Neural progenitor cell (in vitro differentiated cells): ENCODE results near the gene COQ7. TPM values are rescaled to one million over a fixed set of nuclear protein-coding genes. Genes with fewer than 3 reads are reported as not detected.

ENCODE experiments used
- DNase-seq: peaks from one replicate; pipeline ENCODE4 v3.0.0-alpha.2; 2016; ENCODE audit warnings: low spot score
- H2AFZ ChIP-seq: fragments of 200-600 bp; sonication (generic); replicated peaks from 2 replicates; pipeline ENCODE4 v1.6.1; 2016; ENCODE audit warnings: antibody characterized with exemption
- H3F3A ChIP-seq: fragments of 200-600 bp; sonication (generic); 2 replicates; pipeline ENCODE4 v1.6.1; 2016; ENCODE audit warnings: antibody characterized with exemption, low read depth
- H3K27ac ChIP-seq: fragments of 200-600 bp; sonication (generic); 2 replicates; pipeline ENCODE4 v1.5.1; 2016; ENCODE audit warnings: mild to moderate bottlenecking
- H3K27me3 ChIP-seq: fragments of 200-600 bp; sonication (generic); 2 replicates; pipeline ENCODE4 v1.6.1; 2016; ENCODE audit warnings: mild to moderate bottlenecking, moderate library complexity
- H3K36me3 ChIP-seq: fragments of 200-600 bp; sonication (generic); 2 replicates; pipeline ENCODE4 v1.5.1; 2016
- H3K4me1 ChIP-seq: fragments of 200-600 bp; sonication (generic); 2 replicates; pipeline ENCODE4 v1.6.1; 2016; ENCODE audit warnings: mixed run types
- H3K4me2 ChIP-seq: fragments of 200-600 bp; sonication (generic); 2 replicates; pipeline ENCODE4 v1.6.1; 2016
- H3K4me3 ChIP-seq: fragments of 200-600 bp; sonication (generic); 2 replicates; pipeline ENCODE4 v1.5.1; 2016
- H3K79me2 ChIP-seq: fragments of 200-600 bp; sonication (generic); 2 replicates; pipeline ENCODE4 v1.6.1; 2016; ENCODE audit warnings: low read depth
- H3K9ac ChIP-seq: fragments of 200-600 bp; sonication (generic); 2 replicates; pipeline ENCODE4 v1.6.1; 2016
- H3K9me3 ChIP-seq: fragments of 200-600 bp; sonication (generic); 2 replicates; pipeline ENCODE4 v1.5.1; 2016; ENCODE audit warnings: low read depth
- H4K20me1 ChIP-seq: fragments of 200-600 bp; sonication (generic); 2 replicates; pipeline ENCODE4 v1.6.1; 2016; ENCODE audit warnings: low read depth
- H3K27ac Mint-ChIP-seq: 3 replicates; pipeline ENCODE4 v1.8.0; 2021; ENCODE audit warnings: mixed read lengths
- H3K27me3 Mint-ChIP-seq: 2 replicates; pipeline ENCODE4 v1.8.0; 2022; ENCODE audit warnings: low read depth, mild to moderate bottlenecking, inconsistent platforms, moderate library complexity, mixed read lengths; ENCODE audit not compliant: insufficient read depth
- H3K36me3 Mint-ChIP-seq: 3 replicates; pipeline ENCODE4 v1.8.0; 2021; ENCODE audit warnings: mixed read lengths
- H3K4me1 Mint-ChIP-seq: 3 replicates; pipeline ENCODE4 v1.8.0; 2021; ENCODE audit warnings: mixed read lengths
- H3K4me3 Mint-ChIP-seq: 3 replicates; pipeline ENCODE4 v1.8.0; 2021; ENCODE audit warnings: mild to moderate bottlenecking, moderate library complexity, mixed read lengths
- H3K9me3 Mint-ChIP-seq: 3 replicates; pipeline ENCODE4 v1.8.0; 2020; ENCODE audit warnings: mixed read lengths
- CTCF ChIP-seq: fragments of 200-600 bp; sonication (generic); IDR thresholded peaks from 2 replicates; pipeline ENCODE4 v1.5.1; 2017; ENCODE audit warnings: antibody characterized with exemption, mild to moderate bottlenecking
- EZH2 ChIP-seq: fragments of 200-600 bp; sonication (generic); IDR thresholded peaks from 2 replicates; pipeline ENCODE4 v1.6.1; 2017; ENCODE audit warnings: antibody characterized with exemption, mild to moderate bottlenecking, moderate library complexity
- EZH2phosphoT487 ChIP-seq: fragments of 200-600 bp; sonication (generic); IDR thresholded peaks from 2 replicates; pipeline ENCODE4 v1.6.1; 2017; ENCODE audit warnings: antibody characterized with exemption
- total RNA-seq: library from RNA; depleted of rRNA; stranded (reverse); fragments of >200 nt; gene quantifications from 2 replicates; pipeline ENCODE4 v1.2.3, GENCODE V29; 2015; ENCODE audit warnings: low replicate concordance

COQ7 gene
- total RNA-seq, 1 donor from 2014 or later, result 22.9 TPM

- no peak overlapping the region for H3K4me2 ChIP-seq
- H3K79me2 ChIP-seq, result no peaks in the 10 kb centered on the region
- no peaks in the 10 kb centered on the region for H3K4me1 ChIP-seq
- H3F3A ChIP-seq, result no peaks in the 10 kb centered on the region
- H3K4me3 Mint-ChIP-seq, result no peak overlapping the region
- H3K36me3 Mint-ChIP-seq, result peaks cover 10% of the 10 kb centered on the region
- no peak overlapping the region for H3K27ac ChIP-seq
- no peak overlapping the region for H3K9ac ChIP-seq
- H2AFZ ChIP-seq, result no peak overlapping the region
- no peaks in the 10 kb centered on the region for H4K20me1 ChIP-seq
- H3K36me3 ChIP-seq, result no peaks in the 10 kb centered on the region
- H3K9me3 ChIP-seq, result no peaks in the 10 kb centered on the region
- H3K4me1 Mint-ChIP-seq, result no peaks in the 10 kb centered on the region
- TF ChIP-seq CTCF (no peak), EZH2phosphoT487 (no peak), EZH2 (no peak)
- no peak overlapping the region for H3K27ac Mint-ChIP-seq
- no peak for DNase-seq
- no peaks in the 10 kb centered on the region for H3K27me3 Mint-ChIP-seq
- H3K4me3 ChIP-seq, result no peak overlapping the region
- H3K9me3 Mint-ChIP-seq, result no peaks in the 10 kb centered on the region
- no peaks in the 10 kb centered on the region for H3K27me3 ChIP-seq
Measured at GRCh38 chr16:19027416-19027815, 40.0 kb upstream of the COQ7 start.

GRCh38 chr16:19029980-19030379, 37.4 kb upstream of the COQ7 start:
- no peak for TF ChIP-seq CTCF
- TF ChIP-seq EZH2, result no peak
- Mint-ChIP-seq H3K4me1 (no peaks in the 10 kb centered on the region), H3K36me3 (peaks cover 9% of the 10 kb centered on the region), H3K27ac (no peak overlapping the region), H3K9me3 (no peaks in the 10 kb centered on the region), H3K4me3 (no peak overlapping the region), H3K27me3 (no peaks in the 10 kb centered on the region)
- no peak overlapping the region for H3K27ac ChIP-seq
- no peak for DNase-seq
- H3K4me3 ChIP-seq, result no peak overlapping the region
- no peaks in the 10 kb centered on the region for H3K4me1 ChIP-seq
- no peaks in the 10 kb centered on the region for H3F3A ChIP-seq
- H3K4me2 ChIP-seq, result no peak overlapping the region
- H3K79me2 ChIP-seq, result no peaks in the 10 kb centered on the region
- no peaks in the 10 kb centered on the region for H4K20me1 ChIP-seq
- H3K9me3 ChIP-seq, result no peaks in the 10 kb centered on the region
- no peak overlapping the region for H2AFZ ChIP-seq
- H3K9ac ChIP-seq, result no peak overlapping the region
- no peaks in the 10 kb centered on the region for H3K27me3 ChIP-seq
- H3K36me3 ChIP-seq, result no peaks in the 10 kb centered on the region

- no peak for TF ChIP-seq EZH2phosphoT487
- TF ChIP-seq CTCF, result no peak
- no peak for TF ChIP-seq EZH2
- Mint-ChIP-seq H3K9me3 (peaks cover 3% of the 10 kb centered on the region), H3K27me3 (peaks cover 2% of the 10 kb centered on the region), H3K4me1 (no peaks in the 10 kb centered on the region), H3K4me3 (no peak overlapping the region), H3K36me3 (peaks cover 11% of the 10 kb centered on the region), H3K27ac (no peak overlapping the region)
- Histone ChIP-seq H3K4me2 (no peak overlapping the region), H3K27ac (no peak overlapping the region), H3K27me3 (no peaks in the 10 kb centered on the region), H3K4me1 (no peaks in the 10 kb centered on the region), H3F3A (no peaks in the 10 kb centered on the region), H2AFZ (no peak overlapping the region), H3K4me3 (no peak overlapping the region), H3K79me2 (no peaks in the 10 kb centered on the region), H3K9me3 (no peaks in the 10 kb centered on the region), H3K9ac (no peak overlapping the region), H3K36me3 (no peaks in the 10 kb centered on the region), H4K20me1 (no peaks in the 10 kb centered on the region)
- DNase-seq, result no peak
Measured at GRCh38 chr16:19031738-19032137, 35.7 kb upstream of the COQ7 start.

GRCh38 chr16:19033761-19034160, 33.7 kb upstream of the COQ7 start:
- H3K4me1 Mint-ChIP-seq, result no peaks in the 10 kb centered on the region
- Histone ChIP-seq H3K79me2 (no peaks in the 10 kb centered on the region), H3K36me3 (no peaks in the 10 kb centered on the region), H3K27me3 (no peaks in the 10 kb centered on the region), H2AFZ (no peak overlapping the region), H3K4me1 (no peaks in the 10 kb centered on the region), H3K9ac (no peak overlapping the region), H3K27ac (no peak overlapping the region), H3K4me3 (no peak overlapping the region), H3F3A (no peaks in the 10 kb centered on the region), H4K20me1 (no peaks in the 10 kb centered on the region), H3K4me2 (no peak overlapping the region), H3K9me3 (no peaks in the 10 kb centered on the region)
- peaks cover 3% of the 10 kb centered on the region for H3K9me3 Mint-ChIP-seq
- H3K36me3 Mint-ChIP-seq, result peaks cover 11% of the 10 kb centered on the region
- H3K4me3 Mint-ChIP-seq, result no peak overlapping the region
- DNase-seq, result no peak
- no peak overlapping the region for H3K27ac Mint-ChIP-seq
- H3K27me3 Mint-ChIP-seq, result peaks cover 2% of the 10 kb centered on the region
- no peak for TF ChIP-seq EZH2
- no peak for TF ChIP-seq CTCF
- no peak for TF ChIP-seq EZH2phosphoT487
